Measurements from ENCODE around the gene DCPS.

DCPS gene

GRCh38 chr11:126279191-126279590 is 24.7 kb upstream of the DCPS start:
- TF ChIP-seq FOXP2 (optimal IDR thresholded peaks at IDR 0.05; ENCODE audit: borderline replicate concordance, extremely low read depth, extremely low read length, insufficient read depth) (no peak), SIN3A (IDR thresholded peaks at IDR 0.05; ENCODE audit: borderline replicate concordance, insufficient read depth, low read length) (no peak), TAF1 (IDR thresholded peaks at IDR 0.05; ENCODE audit: borderline replicate concordance, insufficient read depth, low read length) (no peak), POLR2AphosphoS5 (IDR thresholded peaks at IDR 0.05; ENCODE audit: low read depth, low read length) (no peak), REST (IDR thresholded peaks at IDR 0.05; ENCODE audit: insufficient read depth in 1 of 2, low read depth in 2 of 2, low read length in 2 of 2) (no peak)

- TF ChIP-seq REST (IDR thresholded peaks at IDR 0.05; ENCODE audit: insufficient read depth in 1 of 2, low read depth in 2 of 2, low read length in 2 of 2) = no peak
- TF ChIP-seq FOXP2 (optimal IDR thresholded peaks at IDR 0.05; ENCODE audit: borderline replicate concordance, extremely low read depth, extremely low read length, insufficient read depth) = no peak
- no peak for TF ChIP-seq SIN3A (IDR thresholded peaks at IDR 0.05; ENCODE audit: borderline replicate concordance, insufficient read depth, low read length)
- no peak for TF ChIP-seq TAF1 (IDR thresholded peaks at IDR 0.05; ENCODE audit: borderline replicate concordance, insufficient read depth, low read length)
- no peak for TF ChIP-seq POLR2AphosphoS5 (IDR thresholded peaks at IDR 0.05; ENCODE audit: low read depth, low read length)
Observed at GRCh38 chr11:126280595-126280994, 23.3 kb upstream of the DCPS start.

GRCh38 chr11:126281245-126281644 is 22.6 kb upstream of the DCPS start:
- TF ChIP-seq REST (IDR thresholded peaks at IDR 0.05; ENCODE audit: insufficient read depth in 1 of 2, low read depth in 2 of 2, low read length in 2 of 2) (no peak), FOXP2 (optimal IDR thresholded peaks at IDR 0.05; ENCODE audit: borderline replicate concordance, extremely low read depth, extremely low read length, insufficient read depth) (no peak), POLR2AphosphoS5 (IDR thresholded peaks at IDR 0.05; ENCODE audit: low read depth, low read length) (no peak), TAF1 (IDR thresholded peaks at IDR 0.05; ENCODE audit: borderline replicate concordance, insufficient read depth, low read length) (no peak), SIN3A (IDR thresholded peaks at IDR 0.05; ENCODE audit: borderline replicate concordance, insufficient read depth, low read length) (no peak)

- TF ChIP-seq REST (IDR thresholded peaks at IDR 0.05; ENCODE audit: insufficient read depth in 1 of 2, low read depth in 2 of 2, low read length in 2 of 2) (no peak), FOXP2 (optimal IDR thresholded peaks at IDR 0.05; ENCODE audit: borderline replicate concordance, extremely low read depth, extremely low read length, insufficient read depth) (no peak), POLR2AphosphoS5 (IDR thresholded peaks at IDR 0.05; ENCODE audit: low read depth, low read length) (no peak), SIN3A (IDR thresholded peaks at IDR 0.05; ENCODE audit: borderline replicate concordance, insufficient read depth, low read length) (no peak)
Observed at GRCh38 chr11:126281666-126282175, 22.1 kb upstream of the DCPS start.

- TF ChIP-seq TAF1 (IDR thresholded peaks at IDR 0.05; ENCODE audit: borderline replicate concordance, insufficient read depth, low read length) (no peak), FOXP2 (optimal IDR thresholded peaks at IDR 0.05; ENCODE audit: borderline replicate concordance, extremely low read depth, extremely low read length, insufficient read depth) (no peak), REST (IDR thresholded peaks at IDR 0.05; ENCODE audit: insufficient read depth in 1 of 2, low read depth in 2 of 2, low read length in 2 of 2) (no peak), POLR2AphosphoS5 (IDR thresholded peaks at IDR 0.05; ENCODE audit: low read depth, low read length) (no peak), SIN3A (IDR thresholded peaks at IDR 0.05; ENCODE audit: borderline replicate concordance, insufficient read depth, low read length) (no peak)
Observed at GRCh38 chr11:126282361-126282735, 21.5 kb upstream of the DCPS start.

All from PFSK-1 (cell line).